GM12872 (cell line): ENCODE measurements around the gene PTPRN2.

ENCODE experiments used
- CTCF ChIP-seq: IDR thresholded peaks from 3 replicates; pipeline ENCODE4 v1.5.1; 2011; ENCODE audit warnings: low read depth, mild to moderate bottlenecking, low read length, moderate library complexity; ENCODE audit not compliant: insufficient read depth

PTPRN2 gene

GRCh38 chr7:157758468-157759245 lies 829.0 kb downstream of the PTPRN2 start:
- no peak for TF ChIP-seq CTCF

GRCh38 chr7:157757776-157758467 lies 829.7 kb downstream of the PTPRN2 start:
- TF ChIP-seq CTCF, result no peak

GRCh38 chr7:157757211-157757610 lies 830.4 kb downstream of the PTPRN2 start:
- no peak for TF ChIP-seq CTCF

- TF ChIP-seq CTCF, result no peak
Measured at GRCh38 chr7:157755741-157756140, 831.9 kb downstream of the PTPRN2 start.

GRCh38 chr7:157754416-157754790 lies 833.2 kb downstream of the PTPRN2 start:
- TF ChIP-seq CTCF, result no peak

GRCh38 chr7:157753713-157754415 lies 833.8 kb downstream of the PTPRN2 start:
- no peak for TF ChIP-seq CTCF

GRCh38 chr7:157752832-157753291 lies 834.8 kb downstream of the PTPRN2 start:
- no peak for TF ChIP-seq CTCF
